CD4-positive, alpha-beta T cell (primary cell): ENCODE data around the gene ALAS1. TPM values are rescaled to one million over a fixed set of nuclear protein-coding genes. Genes with fewer than 3 reads are reported as not detected.
A peak's percentile ranks its signal among the peaks of the same experiment; 100 is the strongest.

Experiments
- ATAC-seq: fragments of 200-7000 bp; cut with Tn5 transposase; one replicate; pipeline ENCODE4 v1.10.0; 2022; ENCODE audit warnings: mild to moderate bottlenecking; ENCODE audit not compliant: poor library complexity
- CTCF ChIA-PET: fragments of 350-600 bp; sonication (Branson Sonifier 250); formaldehyde crosslinking; loops from one replicate; lab custom pipeline; 2021; ENCODE audit warnings: antibody characterized with exemption, inconsistent platforms; lab: Charles Lee
- POLR2A ChIA-PET: fragments of 350-600 bp; sonication (Branson Sonifier 250); formaldehyde crosslinking; loops from one replicate; lab custom pipeline; 2021; ENCODE audit warnings: antibody characterized with exemption, inconsistent platforms; lab: Charles Lee
- DNase-seq, 14 experiments: peaks; one replicate each; pipeline ENCODE4 v3.0.0-alpha.2; 2013 to 2020; ENCODE audit warnings: mixed read lengths in 2 of 14
- H3K27ac ChIP-seq, 2 donors: one replicate each; pipeline versions ENCODE4 v1.5.1 to v1.7.0; 2013; ENCODE audit warnings: low read length in 2 of 2, low read depth in 1 of 2, mild to moderate bottlenecking in 1 of 2
- H3K27me3 ChIP-seq, 2 experiments: 1 replicate in 1 of 2; 2 replicates in 1 of 2; pipeline versions ENCODE4 v1.6.1 to v1.7.0; 2013; ENCODE audit warnings: low read length in 2 of 2, control low read depth in 1 of 2, mild to moderate bottlenecking in 1 of 2, moderate library complexity in 1 of 2; ENCODE audit not compliant: insufficient read depth in 2 of 2, control insufficient read depth in 1 of 2
- H3K36me3 ChIP-seq: one replicate; pipeline ENCODE4 v1.6.1; 2013; ENCODE audit warnings: low read length, control low read depth; ENCODE audit not compliant: insufficient read depth
- H3K4me1 ChIP-seq: one replicate; pipeline ENCODE4 v1.6.1; 2013; ENCODE audit warnings: low read length, control low read depth; ENCODE audit not compliant: insufficient read depth
- H3K4me3 ChIP-seq: one replicate; pipeline ENCODE4 v1.5.1; 2013; ENCODE audit warnings: mild to moderate bottlenecking, low read length, moderate library complexity
- H3K9me3 ChIP-seq, 2 experiments: 1 replicate in 1 of 2; 2 replicates in 1 of 2; pipeline versions ENCODE4 v1.6.1 to v1.7.0; 2013; ENCODE audit warnings: low read length in 2 of 2, mild to moderate bottlenecking in 2 of 2, control low read depth in 1 of 2, moderate library complexity in 1 of 2; ENCODE audit not compliant: control insufficient read depth in 1 of 2, insufficient read depth in 1 of 2
- H3K27ac Mint-ChIP-seq: one replicate; pipeline ENCODE4 v1.8.0; 2020; ENCODE audit warnings: mixed read lengths
- H3K27me3 Mint-ChIP-seq: one replicate; pipeline ENCODE4 v1.8.0; 2021; ENCODE audit warnings: mixed read lengths
- H3K36me3 Mint-ChIP-seq: one replicate; pipeline ENCODE4 v1.8.0; 2021; ENCODE audit warnings: low read depth, mixed read lengths
- H3K4me1 Mint-ChIP-seq: one replicate; pipeline ENCODE4 v1.8.0; 2021; ENCODE audit warnings: low read depth, mixed read lengths
- H3K4me3 Mint-ChIP-seq: one replicate; pipeline ENCODE4 v1.8.0; 2020; ENCODE audit warnings: mild to moderate bottlenecking, mixed read lengths
- H3K9me3 Mint-ChIP-seq: one replicate; pipeline ENCODE4 v1.8.0; 2020; ENCODE audit warnings: mixed read lengths
- intact Hi-C, 2 experiments: fragments of 100-400 bp; cut with DNase I in 1 of 2; cut with micrococcal nuclease in 1 of 2; formaldehyde crosslinking; loops; one replicate each; pipeline versions ENCODE4 v1.15.1 to v1.9.0; 2023 to 2025; cut with DNase I, micrococcal nuclease
- total RNA-seq, 174 experiments: library from RNA in 2 of 174; stranded (reverse) in 2 of 174; gene quantifications; one replicate each; pipeline ENCODE4 v1.2.3 and lab custom pipeline; 2021 to 2026
- TF ChIP-seq, protein P1 (sequence below): fragments of 200-600 bp; IDR thresholded peaks from one replicate; pipeline ENCODE4 v1.8.0; 2022; ENCODE audit warnings: antibody characterized with exemption, mild to moderate bottlenecking

The ALAS1 gene
- total RNA-seq, 2 experiments from 2014 or later: 6.0 to 7.0 TPM

DNA sequence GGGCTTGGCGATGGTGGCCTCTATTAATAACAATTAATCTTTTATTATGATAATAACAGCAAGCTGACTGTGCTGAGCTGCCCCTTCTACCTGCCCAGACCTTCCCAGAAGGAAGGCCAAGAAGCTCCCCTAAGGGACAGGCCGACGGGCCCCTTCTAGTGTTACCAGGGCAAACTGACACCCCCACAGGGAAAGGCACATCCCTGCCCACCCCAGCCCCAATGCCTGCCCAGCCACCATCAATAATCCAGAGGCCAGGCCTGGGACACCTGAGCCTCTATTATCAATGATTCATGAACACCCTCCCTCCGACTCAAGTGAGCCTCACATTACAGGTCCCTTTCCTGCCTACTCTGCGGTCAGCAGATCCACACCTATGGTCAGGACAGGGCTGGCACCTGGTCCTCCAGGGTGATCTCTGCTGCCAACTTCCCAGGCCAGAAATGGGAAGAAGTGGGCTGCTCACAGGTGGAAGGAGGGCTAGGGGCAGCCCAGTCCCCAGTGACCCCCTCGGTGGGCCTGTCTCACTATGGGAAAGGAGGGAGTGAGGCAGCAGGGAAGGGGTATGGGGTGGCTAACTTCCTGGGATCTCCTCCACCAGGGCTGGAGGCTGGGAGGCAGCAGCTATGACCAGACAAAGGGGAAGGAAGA is 39.2 kb downstream of the ALAS1 start:
- no peak for ATAC-seq
- Mint-ChIP-seq H3K4me3 (peak overlapping the region; percentile 99), H3K36me3 (peaks cover 59% of the 10 kb centered on the region), H3K27ac (peak overlapping the region; percentile 66), H3K4me1 (peaks cover 88% of the 10 kb centered on the region), H3K9me3 (no peaks in the 10 kb centered on the region), H3K27me3 (no peaks in the 10 kb centered on the region)
- Histone ChIP-seq H3K4me1 (peaks cover 89% of the 10 kb centered on the region), H3K9me3 (no peaks in the 10 kb centered on the region), H3K4me3 (peak overlapping the region; percentile 99), H3K36me3 (peaks cover 29% of the 10 kb centered on the region), H3K27ac (peak overlapping the region in 1 of 2 donors; percentile 32), H3K27me3 (no peaks in the 10 kb centered on the region)
- intact Hi-C loops: loop anchor here in 1 of 2 experiments (5.0 kb wide), 1 partner anchor 170 kb away; no protein-coding TSS in a partner anchor
- no peak for DNase-seq
- TF ChIP-seq, protein P1, sequence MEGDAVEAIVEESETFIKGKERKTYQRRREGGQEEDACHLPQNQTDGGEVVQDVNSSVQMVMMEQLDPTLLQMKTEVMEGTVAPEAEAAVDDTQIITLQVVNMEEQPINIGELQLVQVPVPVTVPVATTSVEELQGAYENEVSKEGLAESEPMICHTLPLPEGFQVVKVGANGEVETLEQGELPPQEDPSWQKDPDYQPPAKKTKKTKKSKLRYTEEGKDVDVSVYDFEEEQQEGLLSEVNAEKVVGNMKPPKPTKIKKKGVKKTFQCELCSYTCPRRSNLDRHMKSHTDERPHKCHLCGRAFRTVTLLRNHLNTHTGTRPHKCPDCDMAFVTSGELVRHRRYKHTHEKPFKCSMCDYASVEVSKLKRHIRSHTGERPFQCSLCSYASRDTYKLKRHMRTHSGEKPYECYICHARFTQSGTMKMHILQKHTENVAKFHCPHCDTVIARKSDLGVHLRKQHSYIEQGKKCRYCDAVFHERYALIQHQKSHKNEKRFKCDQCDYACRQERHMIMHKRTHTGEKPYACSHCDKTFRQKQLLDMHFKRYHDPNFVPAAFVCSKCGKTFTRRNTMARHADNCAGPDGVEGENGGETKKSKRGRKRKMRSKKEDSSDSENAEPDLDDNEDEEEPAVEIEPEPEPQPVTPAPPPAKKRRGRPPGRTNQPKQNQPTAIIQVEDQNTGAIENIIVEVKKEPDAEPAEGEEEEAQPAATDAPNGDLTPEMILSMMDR: no peak
- POLR2A ChIA-PET: interaction anchor here (1.0 to 17.5 kb wide), 7 partner anchors 14 to 102 kb away, joined by 3 to 293 read pairs (median 8); partner anchors contain the start of genes GLYCTK, PPM1M, TLR9 and WDR82
- CTCF ChIA-PET: interaction anchor here (0.7 to 3.9 kb wide), 5 partner anchors 18 to 102 kb away, joined by 3 to 19 read pairs (median 4); partner anchors contain the start of genes GLYCTK and WDR82

DNA sequence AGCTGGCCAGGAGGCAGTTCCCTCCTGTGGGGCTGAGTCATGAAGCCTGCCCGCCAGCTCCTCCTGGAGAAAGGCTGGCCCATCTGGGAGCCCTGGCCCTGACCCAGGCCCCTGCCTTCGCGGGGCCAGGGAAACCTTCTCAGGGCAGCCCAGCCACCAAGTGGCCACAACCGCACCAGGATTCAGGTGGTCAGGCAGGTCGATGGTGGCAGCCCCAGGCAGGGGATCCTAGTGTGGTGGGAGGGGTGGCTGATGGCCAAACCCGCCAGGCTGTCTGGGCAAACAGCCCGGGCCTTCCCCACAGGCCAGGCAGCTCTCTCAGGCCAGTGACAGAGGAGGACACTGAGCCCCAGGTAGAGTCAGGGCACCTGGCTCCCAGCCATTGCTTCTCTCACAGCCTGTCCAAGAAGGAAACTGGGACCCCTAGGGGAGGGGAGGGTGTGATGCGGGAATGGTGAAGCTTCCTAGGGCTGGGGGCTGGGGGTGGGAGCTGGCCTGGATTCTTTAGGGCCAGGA is 39.8 kb downstream of the ALAS1 start:
- Histone ChIP-seq H3K4me1 (peaks cover 84% of the 10 kb centered on the region), H3K27ac (peak overlapping the region; percentile 32 to 95), H3K27me3 (no peaks in the 10 kb centered on the region), H3K9me3 (no peaks in the 10 kb centered on the region), H3K36me3 (peaks cover 25% of the 10 kb centered on the region), H3K4me3 (peak overlapping the region; percentile 99)
- no peaks in the 10 kb centered on the region for H3K9me3 Mint-ChIP-seq
- H3K4me3 Mint-ChIP-seq: peak overlapping the region; percentile 99
- TF ChIP-seq, protein P1: no peak
- ATAC-seq (no peak), DNase-seq (peak in 1 of 14 experiments; percentile 59)
- no peaks in the 10 kb centered on the region for H3K27me3 Mint-ChIP-seq
- H3K27ac Mint-ChIP-seq: peak overlapping the region; percentile 99
- ChIA-PET CTCF (interaction anchor here (0.7 to 3.9 kb wide), 5 partner anchors 19 to 102 kb away, joined by 3 to 19 read pairs (median 4); partner anchors contain the start of genes GLYCTK and WDR82), POLR2A (interaction anchor here (1.3 to 17.5 kb wide), 7 partner anchors 14 to 102 kb away, joined by 5 to 293 read pairs (median 8); partner anchors contain the start of genes GLYCTK, PPM1M, TLR9 and WDR82)
- intact Hi-C loops: loop anchor here (1.0 to 5.0 kb wide), 5 partner anchors 14 to 170 kb away; no protein-coding TSS in a partner anchor
- peaks cover 89% of the 10 kb centered on the region for H3K4me1 Mint-ChIP-seq
- peaks cover 54% of the 10 kb centered on the region for H3K36me3 Mint-ChIP-seq

DNA sequence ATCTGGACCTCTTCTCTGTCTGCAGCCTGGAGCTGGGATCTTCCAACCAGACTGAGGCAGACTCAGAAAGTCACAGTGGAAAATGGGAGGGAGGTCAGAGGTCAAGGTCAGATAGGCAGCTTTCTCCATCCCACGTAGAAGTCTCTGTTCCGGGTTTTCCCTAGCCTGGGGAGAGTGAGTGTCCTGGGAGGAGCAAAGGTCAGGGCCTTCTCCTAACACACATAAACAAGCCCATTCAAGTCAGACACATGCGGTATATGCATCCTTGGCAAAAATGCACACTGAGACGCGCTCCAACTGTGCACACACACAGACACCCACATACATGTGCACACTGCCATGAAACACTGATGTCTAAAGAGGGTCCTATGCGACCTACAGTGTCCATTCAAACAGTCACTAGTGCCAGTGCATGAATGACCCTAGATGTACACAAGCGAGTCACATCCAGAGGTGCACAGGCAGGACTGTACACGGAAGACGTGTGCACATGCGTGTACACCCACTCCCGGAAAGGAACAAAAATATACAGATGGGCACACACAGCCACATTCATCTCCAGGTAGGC is 40.3 kb downstream of the ALAS1 start:
- DNase-seq: no peak
- peaks cover 86% of the 10 kb centered on the region for H3K4me1 Mint-ChIP-seq

More for the DNA sequence above, 40.3 kb downstream of the ALAS1 start:
- H3K4me3 ChIP-seq: peak overlapping the region; percentile 99
- peak overlapping the region; percentile 99 for H3K4me3 Mint-ChIP-seq
- peak overlapping the region; percentile 32 to 95 for H3K27ac ChIP-seq
- no peaks in the 10 kb centered on the region for H3K27me3 ChIP-seq
- TF ChIP-seq, protein P1: no peak
- H3K4me1 ChIP-seq: peaks cover 78% of the 10 kb centered on the region
- no peaks in the 10 kb centered on the region for H3K9me3 Mint-ChIP-seq
- peaks cover 20% of the 10 kb centered on the region for H3K36me3 ChIP-seq
- no peak for ATAC-seq
- H3K36me3 Mint-ChIP-seq: peaks cover 48% of the 10 kb centered on the region
- ChIA-PET CTCF (interaction anchor here (0.7 to 3.9 kb wide), 9 partner anchors 10 to 264 kb away, joined by 3 to 19 read pairs (median 4); partner anchors contain the start of genes ABHD14B, GLYCTK and WDR82), POLR2A (interaction anchor here (0.8 to 17.5 kb wide), 16 partner anchors 15 to 242 kb away, joined by 3 to 293 read pairs (median 6); partner anchors contain the start of genes DUSP7, GLYCTK, PPM1M and TLR9)
- no peaks in the 10 kb centered on the region for H3K9me3 ChIP-seq
- H3K27me3 Mint-ChIP-seq: no peaks in the 10 kb centered on the region
- intact Hi-C loops: loop anchor here (1.0 to 5.0 kb wide), 5 partner anchors 15 to 169 kb away; no protein-coding TSS in a partner anchor
- H3K27ac Mint-ChIP-seq: peak overlapping the region; percentile 99
